OCI-LY7 (cell line): ENCODE data around the gene STAT5A.

ENCODE experiments used
- EZH2phosphoT487 ChIP-seq: fragments of 200-600 bp; sonication (generic); IDR thresholded peaks from 2 replicates; pipeline ENCODE4 v1.6.1; 2018; ENCODE audit warnings: low read depth, borderline replicate concordance, mild to moderate bottlenecking, mixed run types, antibody characterized with exemption, low read length, moderate library complexity, mixed read lengths
- TF ChIP-seq, protein P1 (sequence below): fragments of 200-600 bp; sonication (generic); conservative IDR thresholded peaks from 2 replicates; pipeline ENCODE4 v1.5.1; 2014; ENCODE audit warnings: mild to moderate bottlenecking, antibody characterized with exemption, low read length, moderate library complexity, mixed read lengths

DNA sequence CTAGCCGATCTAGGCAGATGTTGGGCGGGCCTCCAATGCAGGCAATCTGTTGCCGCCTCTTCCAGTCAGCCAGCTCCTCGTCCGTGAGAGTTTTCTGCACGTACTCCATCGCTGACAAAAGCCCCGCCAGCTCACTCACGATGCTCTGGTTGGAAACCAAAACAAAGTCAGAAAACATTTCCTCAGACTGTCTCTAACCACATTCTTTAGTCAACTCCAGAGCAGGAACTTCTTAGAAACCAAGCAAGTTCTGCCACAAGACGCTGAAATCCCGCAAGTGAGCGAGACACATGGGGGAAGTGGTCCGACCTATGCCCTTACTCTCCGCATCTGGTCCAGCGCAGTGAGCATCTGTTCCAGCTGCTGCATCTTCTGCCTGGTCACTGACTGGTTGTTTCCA, 49.1 kb downstream of the STAT5A start:
- TF ChIP-seq, protein P1, sequence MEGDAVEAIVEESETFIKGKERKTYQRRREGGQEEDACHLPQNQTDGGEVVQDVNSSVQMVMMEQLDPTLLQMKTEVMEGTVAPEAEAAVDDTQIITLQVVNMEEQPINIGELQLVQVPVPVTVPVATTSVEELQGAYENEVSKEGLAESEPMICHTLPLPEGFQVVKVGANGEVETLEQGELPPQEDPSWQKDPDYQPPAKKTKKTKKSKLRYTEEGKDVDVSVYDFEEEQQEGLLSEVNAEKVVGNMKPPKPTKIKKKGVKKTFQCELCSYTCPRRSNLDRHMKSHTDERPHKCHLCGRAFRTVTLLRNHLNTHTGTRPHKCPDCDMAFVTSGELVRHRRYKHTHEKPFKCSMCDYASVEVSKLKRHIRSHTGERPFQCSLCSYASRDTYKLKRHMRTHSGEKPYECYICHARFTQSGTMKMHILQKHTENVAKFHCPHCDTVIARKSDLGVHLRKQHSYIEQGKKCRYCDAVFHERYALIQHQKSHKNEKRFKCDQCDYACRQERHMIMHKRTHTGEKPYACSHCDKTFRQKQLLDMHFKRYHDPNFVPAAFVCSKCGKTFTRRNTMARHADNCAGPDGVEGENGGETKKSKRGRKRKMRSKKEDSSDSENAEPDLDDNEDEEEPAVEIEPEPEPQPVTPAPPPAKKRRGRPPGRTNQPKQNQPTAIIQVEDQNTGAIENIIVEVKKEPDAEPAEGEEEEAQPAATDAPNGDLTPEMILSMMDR = no peak
- no peak for TF ChIP-seq EZH2phosphoT487
